Suprapubic skin (tissue), 4 donors: ENCODE results near the gene DEXI. TPM values are rescaled to one million over a fixed set of nuclear protein-coding genes. Genes with fewer than 3 reads are reported as not detected.

Experiments used
- DNase-seq, 2 donors: peaks; one replicate each; pipeline ENCODE4 v3.0.0-alpha.2; 2019; ENCODE audit warnings: low spot score in 2 of 2
- H3K27ac ChIP-seq: fragments of 200-600 bp; sonication (generic); one replicate; pipeline ENCODE4 v1.5.1; 2019
- H3K27me3 ChIP-seq: fragments of 200-600 bp; sonication (generic); one replicate; pipeline ENCODE4 v1.5.1; 2019
- H3K36me3 ChIP-seq: fragments of 200-600 bp; sonication (generic); one replicate; pipeline ENCODE4 v1.5.1; 2019
- H3K4me1 ChIP-seq: fragments of 200-600 bp; sonication (generic); one replicate; pipeline ENCODE4 v1.5.1; 2019
- H3K4me3 ChIP-seq: fragments of 200-600 bp; sonication (generic); one replicate; pipeline ENCODE4 v1.5.1; 2019; ENCODE audit warnings: mild to moderate bottlenecking
- H3K9me3 ChIP-seq: fragments of 200-600 bp; sonication (generic); one replicate; pipeline ENCODE4 v1.5.1; 2019
- EP300 ChIP-seq: sonication (generic); formaldehyde crosslinking; IDR thresholded peaks from one replicate; pipeline ENCODE4 v1.6.1; 2017; ENCODE audit warnings: antibody characterized with exemption
- POLR2A ChIP-seq, 2 donors: fragments of 450-650 bp; IDR thresholded peaks; one replicate each; pipeline ENCODE4 v1.6.1; 2017; ENCODE audit warnings: antibody characterized with exemption in 2 of 2, mild to moderate bottlenecking in 2 of 2, moderate library complexity in 2 of 2
- POLR2AphosphoS5 ChIP-seq, 3 donors: sonication (generic); formaldehyde crosslinking; IDR thresholded peaks; one replicate each; pipeline ENCODE4 v1.6.1; 2017; ENCODE audit warnings: antibody characterized with exemption in 3 of 3
- WGBS: methylation state at CpG from one replicate; pipeline ENCODE4 v1.1.5; 2018; 5-methylcytosine and 5-hydroxymethylcytosine counted together
- total RNA-seq, 4 donors: library from RNA; depleted of rRNA; stranded (reverse); fragments of >200 nt; gene quantifications; one replicate each; pipeline ENCODE4 v1.1.0, GENCODE V29; 2016
- TF ChIP-seq, protein P1 (sequence below), 2 donors: fragments of 200-600 bp in 1 of 2; fragments of 450-650 bp in 1 of 2; sonication (generic) in 1 of 2; IDR thresholded peaks; one replicate each; pipeline ENCODE4 v1.5.1; 2016 to 2019; ENCODE audit warnings: antibody characterized with exemption in 2 of 2, mild to moderate bottlenecking in 1 of 2, moderate library complexity in 1 of 2

Gene DEXI
- total RNA-seq, 4 donors from 2014 or later: 35.9 to 72.7 (median 58.3) TPM

DNA sequence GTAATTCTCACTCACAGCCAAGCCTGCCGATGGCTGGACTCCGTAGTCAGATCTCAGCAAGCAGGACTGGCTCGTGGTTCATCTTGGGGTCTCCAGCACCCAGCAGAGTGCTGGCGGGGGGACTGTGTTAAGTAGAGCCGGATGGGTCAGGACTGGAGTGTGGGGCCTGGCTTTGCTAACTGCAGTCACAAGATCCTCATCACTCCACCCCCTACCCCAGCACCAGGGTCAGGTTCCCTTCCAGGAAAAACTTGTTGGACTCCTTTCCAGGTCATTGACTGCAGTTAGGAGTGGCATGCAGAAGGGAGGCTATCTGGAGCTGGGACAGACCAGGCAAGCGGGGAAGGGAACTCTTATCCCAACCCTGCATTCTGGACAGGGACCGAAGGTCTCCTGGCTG is 59.3 kb downstream of the DEXI start:
- H3K27ac ChIP-seq: no peak overlapping the region
- no peak for DNase-seq

DNA sequence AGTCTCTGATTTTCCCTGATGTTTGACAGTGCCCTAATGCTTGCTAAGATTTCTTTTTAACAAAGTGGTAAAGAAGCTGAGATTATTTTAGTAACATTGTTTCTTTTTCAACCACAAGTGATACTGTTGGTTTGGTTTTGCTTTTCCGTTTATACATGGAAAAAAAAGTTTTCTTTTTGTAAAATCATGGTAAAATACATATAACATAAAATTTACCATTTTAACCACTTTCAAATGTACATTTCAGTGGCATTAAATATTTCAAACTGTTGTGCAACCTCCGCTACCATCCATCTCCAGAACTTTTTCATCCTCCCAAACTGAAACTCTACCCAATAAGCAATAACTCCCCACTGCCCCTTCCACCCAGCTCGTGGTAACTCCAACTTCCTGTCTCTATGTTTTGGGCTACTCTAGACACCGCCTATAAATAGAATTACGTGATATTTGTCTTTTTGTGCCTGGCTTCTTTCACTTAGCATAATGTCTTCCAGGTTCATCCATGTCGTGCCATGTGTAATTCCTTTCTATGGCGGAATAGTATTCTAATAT is 60.7 kb downstream of the DEXI start:
- Histone ChIP-seq H3K36me3 (no peaks in the 10 kb centered on the region), H3K9me3 (no peaks in the 10 kb centered on the region), H3K4me1 (peaks cover 12% of the 10 kb centered on the region), H3K27ac (no peak overlapping the region), H3K27me3 (peaks cover 11% of the 10 kb centered on the region), H3K4me3 (no peak overlapping the region)
- TF ChIP-seq, protein P1, sequence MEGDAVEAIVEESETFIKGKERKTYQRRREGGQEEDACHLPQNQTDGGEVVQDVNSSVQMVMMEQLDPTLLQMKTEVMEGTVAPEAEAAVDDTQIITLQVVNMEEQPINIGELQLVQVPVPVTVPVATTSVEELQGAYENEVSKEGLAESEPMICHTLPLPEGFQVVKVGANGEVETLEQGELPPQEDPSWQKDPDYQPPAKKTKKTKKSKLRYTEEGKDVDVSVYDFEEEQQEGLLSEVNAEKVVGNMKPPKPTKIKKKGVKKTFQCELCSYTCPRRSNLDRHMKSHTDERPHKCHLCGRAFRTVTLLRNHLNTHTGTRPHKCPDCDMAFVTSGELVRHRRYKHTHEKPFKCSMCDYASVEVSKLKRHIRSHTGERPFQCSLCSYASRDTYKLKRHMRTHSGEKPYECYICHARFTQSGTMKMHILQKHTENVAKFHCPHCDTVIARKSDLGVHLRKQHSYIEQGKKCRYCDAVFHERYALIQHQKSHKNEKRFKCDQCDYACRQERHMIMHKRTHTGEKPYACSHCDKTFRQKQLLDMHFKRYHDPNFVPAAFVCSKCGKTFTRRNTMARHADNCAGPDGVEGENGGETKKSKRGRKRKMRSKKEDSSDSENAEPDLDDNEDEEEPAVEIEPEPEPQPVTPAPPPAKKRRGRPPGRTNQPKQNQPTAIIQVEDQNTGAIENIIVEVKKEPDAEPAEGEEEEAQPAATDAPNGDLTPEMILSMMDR (IDR thresholded peaks at IDR 0.05): no peak
- no peak for TF ChIP-seq POLR2AphosphoS5 (IDR thresholded peaks at IDR 0.05)
- TF ChIP-seq EP300: no peak
- no peak for TF ChIP-seq POLR2A (IDR thresholded peaks at IDR 0.05)
- WGBS: 71% methylated on average over 7 of the region's 7 CpGs
- DNase-seq: no peak

More for the DNA sequence above, 59.3 kb downstream of the DEXI start:
- Histone ChIP-seq H3K9me3 (no peaks in the 10 kb centered on the region), H3K4me1 (peaks cover 12% of the 10 kb centered on the region), H3K36me3 (no peaks in the 10 kb centered on the region), H3K27me3 (peaks cover 11% of the 10 kb centered on the region), H3K4me3 (no peak overlapping the region)
- TF ChIP-seq, protein P1 (IDR thresholded peaks at IDR 0.05): no peak
- TF ChIP-seq EP300 (no peak), POLR2AphosphoS5 (IDR thresholded peaks at IDR 0.05) (no peak), POLR2A (IDR thresholded peaks at IDR 0.05) (no peak)
- WGBS: 72% methylated on average over 7 of the region's 7 CpGs

DNA sequence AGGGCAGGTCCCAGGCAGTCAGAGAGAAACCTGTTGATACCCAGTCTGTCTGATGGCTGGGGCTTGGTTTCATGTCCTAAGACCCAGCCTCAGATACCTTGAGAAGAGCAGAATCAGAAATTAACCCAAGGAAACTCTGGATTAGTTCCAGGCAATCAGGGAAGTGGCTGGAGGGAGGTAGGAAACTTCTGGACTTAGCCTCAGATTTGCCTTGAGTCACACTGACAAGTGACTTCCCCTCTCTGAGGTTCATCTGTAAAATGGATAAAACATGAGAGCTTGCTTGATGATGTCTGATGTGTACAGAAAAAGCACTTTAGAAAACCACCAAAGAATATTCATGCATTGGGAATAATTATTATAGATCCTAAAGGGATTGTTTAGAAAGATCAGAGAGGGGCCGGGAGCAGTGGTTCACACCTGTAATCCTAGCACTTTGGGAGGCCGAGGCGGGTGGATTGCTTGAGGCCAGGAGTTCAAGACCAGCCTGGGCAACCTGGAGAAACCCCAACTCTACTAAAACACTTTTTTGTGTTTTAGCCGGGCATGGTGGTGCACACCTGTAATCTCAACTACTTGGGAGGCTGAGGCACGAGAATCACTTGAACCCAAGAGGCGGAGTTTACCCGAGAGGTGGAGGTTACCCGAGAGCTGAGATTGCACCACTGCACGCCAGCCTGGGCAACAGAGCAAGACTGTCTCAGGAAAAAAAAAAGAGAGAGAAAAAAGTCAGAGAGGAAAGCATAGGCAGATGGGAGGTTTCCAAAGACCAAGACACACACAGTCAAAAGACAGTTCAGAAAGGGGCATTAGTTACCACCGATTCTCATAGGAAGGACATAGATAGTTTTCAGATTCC is 61.4 kb downstream of the DEXI start:
- WGBS: 83% methylated on average over 10 of the region's 10 CpGs
- no peak overlapping the region for H3K27ac ChIP-seq
- H3K4me3 ChIP-seq: no peak overlapping the region

DNA sequence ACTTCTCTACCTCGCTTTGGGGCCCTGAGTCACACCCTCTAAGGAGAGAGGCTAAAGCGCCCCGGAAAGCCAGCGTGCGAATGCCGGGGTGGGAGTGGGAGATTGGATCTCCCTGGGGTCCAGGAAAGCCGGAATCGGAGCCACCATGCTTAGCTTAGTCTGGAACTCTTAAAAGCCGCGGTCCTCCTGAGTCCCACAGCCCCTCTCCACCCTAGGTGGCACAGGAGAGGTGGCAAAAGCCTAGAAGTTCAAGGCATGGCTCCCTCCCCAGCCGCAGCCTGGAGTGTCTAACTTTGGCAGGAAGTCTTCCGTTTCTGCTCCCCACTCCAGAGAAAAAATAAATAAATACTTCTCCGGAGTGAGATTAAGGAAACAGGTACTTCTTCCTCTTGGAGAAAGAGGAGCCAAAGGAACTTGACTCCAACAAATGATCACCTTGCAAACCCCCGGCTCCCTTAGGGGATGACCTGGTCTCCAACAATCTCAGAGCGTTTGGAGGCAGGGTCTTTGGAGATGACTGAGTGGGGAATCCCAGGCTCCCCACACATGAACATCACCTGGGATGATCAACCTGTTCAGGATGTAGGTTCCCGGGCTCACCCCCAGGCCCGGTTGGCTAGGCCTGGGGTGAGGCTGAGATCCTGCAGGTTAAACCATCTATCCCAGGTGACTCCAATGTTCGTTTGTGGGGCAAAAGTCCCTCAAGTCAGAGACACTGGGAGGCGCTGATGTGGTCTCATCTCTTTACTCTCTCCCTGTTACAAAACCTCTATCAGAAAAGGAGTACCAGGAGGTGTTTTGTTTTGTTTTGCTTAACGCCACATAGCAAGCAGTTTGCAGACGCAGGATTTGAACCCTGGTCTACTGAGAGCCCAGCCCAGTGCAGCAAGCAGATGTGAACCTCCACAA is 62.3 kb downstream of the DEXI start:
- Histone ChIP-seq H3K4me3 (peak overlapping the region; percentile 47), H3K36me3 (no peaks in the 10 kb centered on the region), H3K27ac (no peak overlapping the region), H3K9me3 (no peaks in the 10 kb centered on the region), H3K27me3 (peaks cover 11% of the 10 kb centered on the region), H3K4me1 (peaks cover 12% of the 10 kb centered on the region)
- 61% methylated on average over 14 of the region's 21 CpGs for WGBS
- TF ChIP-seq POLR2AphosphoS5 (IDR thresholded peaks at IDR 0.05): no peak
- TF ChIP-seq EP300: no peak
- TF ChIP-seq, protein P1 (IDR thresholded peaks at IDR 0.05): no peak
- TF ChIP-seq POLR2A (IDR thresholded peaks at IDR 0.05): no peak
- no peak for DNase-seq

More for the DNA sequence above, 61.4 kb downstream of the DEXI start:
- DNase-seq: no peak
- TF ChIP-seq EP300 (no peak), POLR2A (IDR thresholded peaks at IDR 0.05) (no peak), POLR2AphosphoS5 (IDR thresholded peaks at IDR 0.05) (no peak)
- TF ChIP-seq, protein P1 (IDR thresholded peaks at IDR 0.05): no peak
- Histone ChIP-seq H3K9me3 (no peaks in the 10 kb centered on the region), H3K36me3 (no peaks in the 10 kb centered on the region), H3K4me1 (peaks cover 12% of the 10 kb centered on the region), H3K27me3 (peaks cover 11% of the 10 kb centered on the region)

Other genes with a start within 250 kb of the DEXI start
- gene TEKT5, start 247.5 kb downstream of the DEXI start, total RNA-seq: 1 to 10 TPM in 1 of 4 donors, under 1 TPM in 1, not detected in 2; 0.64 to 2.3 TPM
- gene NUBP1, start 198.6 kb downstream of the DEXI start, total RNA-seq: 10 to 100 TPM; 12.2 to 19.2 (median 16.3) TPM
- gene TVP23A, start 123.7 kb downstream of the DEXI start, total RNA-seq: under 1 TPM in 1 of 4 donors, not detected in 3; 0.64 TPM
- 10 to 100 TPM in 2 of 4 donors, 1 to 10 TPM in 2; 9.7 to 35.2 (median 18.5) TPM for gene CIITA, start 65.3 kb downstream of the DEXI start, total RNA-seq
- 10 to 100 TPM; 37.2 to 62.3 (median 39.0) TPM for gene CLEC16A, start 2.1 kb upstream of the DEXI start, total RNA-seq